Activated CD4-positive, alpha-beta T cell treated with anti-CD3 and anti-CD28 coated beads for 36 hours (primary cell): ENCODE results near the gene CCDC92B. TPM values are rescaled to one million over a fixed set of nuclear protein-coding genes. Genes with fewer than 3 reads are reported as not detected.
A peak's percentile ranks its signal among the peaks of the same experiment; 100 is the strongest.

Source experiments
- ATAC-seq: fragments of 200-7000 bp; cut with Tn5 transposase; one replicate; pipeline ENCODE4 v1.10.0; 2021; ENCODE audit warnings: mild to moderate bottlenecking, moderate library complexity
- CTCF ChIA-PET: fragments of 350-600 bp; sonication (Branson Sonifier 250); formaldehyde crosslinking; loops from one replicate; lab custom pipeline; 2021; ENCODE audit warnings: antibody characterized with exemption; lab: Charles Lee
- POLR2A ChIA-PET: fragments of 350-600 bp; sonication (Branson Sonifier 250); formaldehyde crosslinking; loops from one replicate; lab custom pipeline; 2021; ENCODE audit warnings: antibody characterized with exemption, inconsistent platforms; lab: Charles Lee
- DNase-seq: peaks from one replicate; pipeline ENCODE4 v3.0.0-alpha.2; 2020
- H3K27ac Mint-ChIP-seq: one replicate; pipeline ENCODE4 v1.8.0; 2021; ENCODE audit warnings: mixed read lengths
- H3K27me3 Mint-ChIP-seq: one replicate; pipeline ENCODE4 v1.8.0; 2021; ENCODE audit warnings: mixed read lengths
- H3K36me3 Mint-ChIP-seq: one replicate; pipeline ENCODE4 v1.8.0; 2021; ENCODE audit warnings: low read depth, mixed read lengths
- H3K4me1 Mint-ChIP-seq: one replicate; pipeline ENCODE4 v1.8.0; 2021; ENCODE audit warnings: mixed read lengths
- H3K4me3 Mint-ChIP-seq: one replicate; pipeline ENCODE4 v1.8.0; 2021; ENCODE audit warnings: mild to moderate bottlenecking, moderate library complexity, mixed read lengths
- H3K9me3 Mint-ChIP-seq: one replicate; pipeline ENCODE4 v1.8.0; 2021; ENCODE audit warnings: low read depth, mixed read lengths
- intact Hi-C, 2 experiments: fragments of 100-400 bp; cut with DNase I in 1 of 2; cut with micrococcal nuclease in 1 of 2; formaldehyde crosslinking; loops; one replicate each; pipeline versions ENCODE4 v1.14.2 to v1.15.1; 2022 to 2024; cut with DNase I, micrococcal nuclease
- total RNA-seq, 2 experiments: library from RNA; stranded (reverse); gene quantifications; one replicate each; pipeline ENCODE4 v1.2.3, GENCODE V29; 2021

CCDC92B gene
- total RNA-seq, 2 experiments from 2014 or later: not detected

- Mint-ChIP-seq H3K4me1 (peaks cover 4% of the 10 kb centered on the region), H3K9me3 (no peaks in the 10 kb centered on the region), H3K27ac (no peak overlapping the region), H3K36me3 (no peaks in the 10 kb centered on the region), H3K4me3 (peak overlapping the region; percentile 59), H3K27me3 (peaks cover 42% of the 10 kb centered on the region)
- ChIA-PET CTCF (interaction anchor here (0.8 kb wide), 1 partner anchor 59 kb away, joined by 4 read pairs; no protein-coding TSS in a partner anchor), POLR2A (no interaction called here)
- ATAC-seq (no peak), DNase-seq (no peak)
- intact Hi-C loops: no loop called here
Observed at GRCh38 chr17:2777242-2777867, 27.9 kb upstream of the CCDC92B start.

GRCh38 chr17:2776589-2777241 lies 27.3 kb upstream of the CCDC92B start:
- intact Hi-C loops: no loop called here
- peak overlapping the region; percentile 59 for H3K4me3 Mint-ChIP-seq
- H3K27me3 Mint-ChIP-seq: peaks cover 42% of the 10 kb centered on the region
- no peaks in the 10 kb centered on the region for H3K36me3 Mint-ChIP-seq
- no peaks in the 10 kb centered on the region for H3K9me3 Mint-ChIP-seq
- ChIA-PET CTCF (no interaction called here), POLR2A (interaction anchor here (0.6 kb wide), 1 partner anchor 117 kb away, joined by 3 read pairs; no protein-coding TSS in a partner anchor)
- ATAC-seq: peak; percentile 75
- H3K27ac Mint-ChIP-seq: no peak overlapping the region
- DNase-seq: peak; percentile 42
- peaks cover 4% of the 10 kb centered on the region for H3K4me1 Mint-ChIP-seq

GRCh38 chr17:2775206-2775605 lies 25.8 kb upstream of the CCDC92B start:
- Mint-ChIP-seq H3K9me3 (no peaks in the 10 kb centered on the region), H3K4me3 (no peak overlapping the region)
- CTCF ChIA-PET: interaction anchor here (0.5 kb wide), 1 partner anchor 195 kb away, joined by 3 read pairs; no protein-coding TSS in a partner anchor

GRCh38 chr17:2770129-2770528 lies 20.7 kb upstream of the CCDC92B start:
- no peaks in the 10 kb centered on the region for H3K36me3 Mint-ChIP-seq
- ATAC-seq (no peak), DNase-seq (no peak)
- intact Hi-C loops: no loop called here
- ChIA-PET CTCF (no interaction called here), POLR2A (no interaction called here)
- H3K4me3 Mint-ChIP-seq: no peak overlapping the region
- H3K4me1 Mint-ChIP-seq: no peaks in the 10 kb centered on the region
- peaks cover 19% of the 10 kb centered on the region for H3K27me3 Mint-ChIP-seq
- no peaks in the 10 kb centered on the region for H3K9me3 Mint-ChIP-seq
- H3K27ac Mint-ChIP-seq: no peak overlapping the region

More at GRCh38 chr17:2775206-2775605, 25.8 kb upstream of the CCDC92B start:
- Mint-ChIP-seq H3K27me3 (peaks cover 42% of the 10 kb centered on the region), H3K27ac (no peak overlapping the region), H3K36me3 (no peaks in the 10 kb centered on the region), H3K4me1 (peaks cover 4% of the 10 kb centered on the region)
- POLR2A ChIA-PET: no interaction called here
- intact Hi-C loops: no loop called here
- DNase-seq: no peak
- ATAC-seq: no peak

GRCh38 chr17:2758870-2759269 lies 9.4 kb upstream of the CCDC92B start:
- ATAC-seq (no peak), DNase-seq (no peak)
- H3K9me3 Mint-ChIP-seq: no peaks in the 10 kb centered on the region
- peaks cover 3% of the 10 kb centered on the region for H3K4me1 Mint-ChIP-seq
- H3K36me3 Mint-ChIP-seq: no peaks in the 10 kb centered on the region
- no peak overlapping the region for H3K27ac Mint-ChIP-seq
- peaks cover 38% of the 10 kb centered on the region for H3K27me3 Mint-ChIP-seq
- POLR2A ChIA-PET: no interaction called here
- H3K4me3 Mint-ChIP-seq: no peak overlapping the region
- CTCF ChIA-PET: interaction anchor here (0.7 to 1.3 kb wide), 2 partner anchors 20 to 80 kb away, joined by 3 to 4 read pairs; no protein-coding TSS in a partner anchor
- intact Hi-C loops: no loop called here

- Mint-ChIP-seq H3K36me3 (no peaks in the 10 kb centered on the region), H3K9me3 (no peaks in the 10 kb centered on the region), H3K27ac (no peak overlapping the region), H3K27me3 (peaks cover 41% of the 10 kb centered on the region), H3K4me3 (no peak overlapping the region), H3K4me1 (peaks cover 3% of the 10 kb centered on the region)
- POLR2A ChIA-PET: no interaction called here
- intact Hi-C loops: no loop called here
- DNase-seq: no peak
- ATAC-seq: no peak
- CTCF ChIA-PET: interaction anchor here (0.6 to 0.7 kb wide), 2 partner anchors 50 to 1550 kb away, joined by 3 read pairs; no protein-coding TSS in a partner anchor
Observed at GRCh38 chr17:2755891-2756724, 6.7 kb upstream of the CCDC92B start.

- intact Hi-C loops: no loop called here
- Mint-ChIP-seq H3K27ac (no peak overlapping the region), H3K9me3 (no peaks in the 10 kb centered on the region), H3K4me3 (no peak overlapping the region), H3K27me3 (peaks cover 42% of the 10 kb centered on the region), H3K4me1 (peaks cover 3% of the 10 kb centered on the region), H3K36me3 (no peaks in the 10 kb centered on the region)
- ChIA-PET POLR2A (interaction anchor here (0.6 kb wide), 1 partner anchor 859 kb away, joined by 3 read pairs; no protein-coding TSS in a partner anchor), CTCF (interaction anchor here (0.6 kb wide), 1 partner anchor 30 kb away, joined by 3 read pairs; no protein-coding TSS in a partner anchor)
- ATAC-seq (no peak), DNase-seq (no peak)
Observed at GRCh38 chr17:2751491-2751890, 2.0 kb upstream of the CCDC92B start.

GRCh38 chr17:2750721-2751120 lies 1.3 kb upstream of the CCDC92B start:
- Mint-ChIP-seq H3K27ac (no peak overlapping the region), H3K36me3 (no peaks in the 10 kb centered on the region), H3K9me3 (no peaks in the 10 kb centered on the region), H3K4me1 (peaks cover 3% of the 10 kb centered on the region), H3K4me3 (no peak overlapping the region), H3K27me3 (peaks cover 42% of the 10 kb centered on the region)
- CTCF ChIA-PET: no interaction called here
- intact Hi-C loops: no loop called here
- POLR2A ChIA-PET: no interaction called here
- no peak for DNase-seq
- ATAC-seq: no peak

- DNase-seq (peak; percentile 84), ATAC-seq (peak; percentile 97)
- no peaks in the 10 kb centered on the region for H3K4me1 Mint-ChIP-seq
- intact Hi-C loops: no loop called here
- H3K9me3 Mint-ChIP-seq: no peaks in the 10 kb centered on the region
- peaks cover 45% of the 10 kb centered on the region for H3K27me3 Mint-ChIP-seq
- H3K27ac Mint-ChIP-seq: no peak overlapping the region
- H3K36me3 Mint-ChIP-seq: no peaks in the 10 kb centered on the region
- CTCF ChIA-PET: interaction anchor here (1.0 kb wide), 1 partner anchor 312 kb away, joined by 3 read pairs; no protein-coding TSS in a partner anchor
- H3K4me3 Mint-ChIP-seq: no peak overlapping the region
- POLR2A ChIA-PET: no interaction called here
Observed at GRCh38 chr17:2749784-2750181, 331 bp upstream of the CCDC92B start.

GRCh38 chr17:2745317-2746037 lies 4.0 kb downstream of the CCDC92B start:
- Mint-ChIP-seq H3K27ac (no peak overlapping the region), H3K27me3 (peaks cover 44% of the 10 kb centered on the region), H3K36me3 (no peaks in the 10 kb centered on the region), H3K4me3 (no peak overlapping the region), H3K4me1 (no peaks in the 10 kb centered on the region), H3K9me3 (no peaks in the 10 kb centered on the region)
- ChIA-PET CTCF (interaction anchor here (0.7 kb wide), 1 partner anchor 187 kb away, joined by 4 read pairs; no protein-coding TSS in a partner anchor), POLR2A (no interaction called here)
- DNase-seq (no peak), ATAC-seq (no peak)
- intact Hi-C loops: no loop called here

- Mint-ChIP-seq H3K4me1 (no peaks in the 10 kb centered on the region), H3K9me3 (no peaks in the 10 kb centered on the region), H3K36me3 (no peaks in the 10 kb centered on the region), H3K4me3 (no peak overlapping the region), H3K27ac (no peak overlapping the region), H3K27me3 (peaks cover 9% of the 10 kb centered on the region)
- CTCF ChIA-PET: no interaction called here
- no peak for DNase-seq
- POLR2A ChIA-PET: no interaction called here
- no peak for ATAC-seq
- intact Hi-C loops: no loop called here
Observed at GRCh38 chr17:2737693-2738092, 11.8 kb downstream of the CCDC92B start.
